ENCODE data around the gene RAMACL.

RAMACL gene

DNA sequence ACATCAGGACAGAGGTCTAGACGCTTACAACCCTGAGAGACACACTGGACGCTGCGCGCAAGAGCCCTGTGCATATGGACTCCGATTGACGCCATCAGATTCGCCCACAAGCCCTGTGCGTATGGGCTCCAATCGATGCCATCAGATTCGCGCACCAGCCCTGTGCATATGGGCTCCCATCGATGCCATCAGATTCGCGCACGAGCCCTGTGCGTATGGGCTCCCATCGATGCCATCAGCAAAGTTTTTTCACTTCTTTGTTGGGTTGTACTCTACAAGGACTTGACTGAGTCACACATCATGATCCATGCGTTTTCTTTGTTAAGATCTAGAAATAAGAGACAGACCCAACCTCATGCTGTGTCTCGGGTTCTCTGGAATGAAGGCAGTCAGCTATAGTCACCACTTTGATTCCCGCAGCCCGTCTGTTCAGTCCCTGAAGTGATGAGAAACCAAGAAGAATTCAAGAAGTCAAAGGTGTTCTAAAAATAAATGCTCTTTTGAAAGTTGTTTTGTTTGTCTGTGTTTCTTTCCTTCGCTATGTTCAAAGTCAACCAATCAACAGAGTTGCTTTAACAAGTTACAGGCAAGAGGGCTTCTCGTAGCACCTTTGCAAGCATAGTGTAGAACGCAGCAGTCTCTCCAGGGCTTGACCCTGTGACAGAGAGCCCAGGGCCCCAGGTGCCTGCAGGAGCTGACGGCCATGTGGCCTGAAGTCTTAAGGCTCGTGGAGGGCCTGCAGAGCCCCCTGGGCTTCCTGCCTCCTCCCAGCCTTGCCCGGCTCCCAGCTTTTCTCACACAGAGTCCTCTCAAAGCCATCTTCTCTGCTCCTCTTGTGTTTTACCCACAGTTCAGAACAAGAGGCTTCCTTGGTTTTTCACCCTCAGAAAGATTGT, 32.6 kb upstream of the RAMACL start:
- Histone ChIP-seq H3K27ac (peak overlapping the region in 8 of 21 experiments; percentile 3 to 81 (median 43)), H3K4me3 (no peak overlapping the region)

DNA sequence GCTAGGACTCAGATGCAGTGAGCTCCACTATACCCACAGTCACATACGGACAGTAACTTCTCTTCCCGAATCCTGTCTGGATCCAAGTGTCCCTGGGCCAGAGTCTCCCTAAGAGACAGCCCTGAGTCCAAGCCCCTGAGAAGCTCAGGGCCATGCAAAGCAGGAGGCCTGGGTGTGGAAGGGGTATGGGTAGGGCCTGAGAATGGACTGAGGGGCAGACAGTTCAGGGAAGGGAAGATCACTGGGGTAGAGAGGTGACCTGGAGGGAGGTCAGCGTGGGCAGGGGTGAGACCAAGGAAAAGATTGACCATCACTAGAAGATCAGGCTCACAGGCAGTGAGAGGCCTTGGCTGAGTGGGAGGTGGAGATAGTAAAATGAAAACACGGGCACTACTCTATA, 31.8 kb upstream of the RAMACL start:
- H3K4me3 ChIP-seq, result no peak overlapping the region
- H3K27ac ChIP-seq, result no peak overlapping the region

DNA sequence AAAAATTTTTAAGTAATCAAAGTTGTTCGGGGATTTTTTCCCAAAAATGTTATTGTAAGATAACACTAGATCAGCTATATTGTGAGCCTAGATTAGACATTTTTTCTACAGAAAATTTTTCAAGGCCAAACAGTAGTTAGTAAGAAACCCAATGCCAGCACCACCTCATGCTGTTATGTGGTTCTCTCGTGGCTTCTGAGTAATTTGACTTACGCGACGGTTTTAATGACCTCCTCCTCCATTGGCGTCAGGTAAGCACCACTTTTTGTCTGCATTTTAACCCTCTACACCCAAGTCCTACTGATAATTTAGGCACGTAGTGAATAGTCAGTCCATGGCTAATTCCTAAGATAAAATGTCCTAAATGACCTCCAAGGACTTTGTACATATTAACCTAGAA, 30.9 kb upstream of the RAMACL start:
- H3K4me3 ChIP-seq, result no peak overlapping the region
- H3K27ac ChIP-seq, result no peak overlapping the region

DNA sequence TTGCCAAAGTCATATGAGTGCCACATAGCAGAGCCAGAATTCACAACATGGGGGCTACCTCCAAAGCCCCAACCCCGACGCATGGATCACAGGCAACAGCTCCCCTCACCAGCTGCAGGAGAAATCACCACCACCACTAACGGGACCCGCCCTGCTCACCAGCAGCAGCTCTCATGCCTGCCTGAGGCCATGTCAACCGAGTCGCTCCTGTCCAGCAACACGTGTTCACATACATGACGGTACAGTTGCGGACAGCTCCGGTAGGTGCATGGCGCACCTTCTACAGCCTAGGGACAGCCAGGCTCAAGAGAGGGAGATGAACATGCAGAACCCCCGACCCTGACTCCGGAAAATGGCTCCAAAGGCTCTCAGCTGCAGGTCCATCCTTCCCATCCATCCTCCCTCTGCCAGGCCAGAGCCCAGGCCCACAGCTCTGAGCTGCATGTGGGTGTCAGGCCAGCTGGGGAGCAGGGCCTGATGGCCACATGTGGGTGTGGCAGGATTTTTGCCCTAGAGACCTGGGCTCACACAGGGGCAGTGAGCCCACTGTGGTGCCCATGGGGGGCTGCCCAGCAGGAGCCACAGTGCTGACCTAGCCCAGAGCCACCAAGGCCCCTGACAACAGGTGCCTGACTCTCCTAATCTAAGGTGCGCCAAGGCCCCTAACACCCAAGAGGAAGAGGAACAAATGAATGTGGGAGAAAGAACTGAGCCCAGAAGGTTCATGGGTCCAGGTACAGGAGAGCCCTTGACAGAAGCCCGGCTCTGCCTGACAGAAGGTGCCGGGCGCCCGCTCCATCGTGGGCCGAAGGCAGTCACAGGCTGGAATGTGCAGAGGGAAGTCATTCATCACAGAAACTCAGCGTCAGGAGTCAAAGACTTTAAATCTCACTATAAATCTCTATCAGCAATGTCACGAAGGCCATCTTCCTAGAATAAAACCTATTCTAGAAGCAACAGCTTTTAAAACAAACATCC, 30.1 kb upstream of the RAMACL start:
- H3K4me3 ChIP-seq, result no peak overlapping the region
- H3K27ac ChIP-seq, result peak overlapping the region in 1 of 21 experiments; percentile 4

DNA sequence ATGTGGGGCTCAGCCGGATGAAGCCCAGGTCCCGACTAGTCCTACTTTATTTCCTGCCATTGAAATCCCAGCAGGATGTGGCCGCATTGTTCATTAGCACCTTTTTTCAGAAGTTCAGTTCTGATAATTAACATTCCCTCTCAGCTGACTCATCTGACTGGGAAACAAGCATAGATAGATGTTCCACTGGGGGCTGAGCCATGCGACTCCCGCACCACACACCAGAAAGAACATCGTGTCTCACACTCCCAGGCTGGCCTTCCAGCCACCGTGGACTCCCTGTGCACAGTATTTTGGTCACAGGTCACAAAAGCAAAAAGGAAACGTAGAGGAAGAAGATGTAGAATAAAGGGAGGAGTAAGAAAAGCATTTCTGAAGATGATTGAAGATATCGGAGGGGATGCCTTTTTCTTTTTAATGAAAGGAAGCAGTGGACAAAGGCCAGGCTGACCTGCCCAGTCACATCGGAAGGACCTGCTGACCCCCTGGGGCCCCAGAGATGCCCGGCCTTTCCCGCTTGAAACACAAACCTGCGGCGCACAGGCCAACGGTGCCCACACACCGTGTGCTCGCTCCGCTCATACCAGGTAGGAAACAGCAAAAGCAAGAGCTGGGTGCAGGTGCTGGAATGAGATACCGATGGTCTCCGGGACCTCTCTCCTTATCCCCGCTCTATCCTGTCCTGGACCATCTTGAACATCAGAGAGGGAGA, 28.7 kb upstream of the RAMACL start:
- Histone ChIP-seq H3K27ac (peak overlapping the region in 5 of 21 experiments; percentile 1 to 60 (median 54)), H3K4me3 (no peak overlapping the region)

DNA sequence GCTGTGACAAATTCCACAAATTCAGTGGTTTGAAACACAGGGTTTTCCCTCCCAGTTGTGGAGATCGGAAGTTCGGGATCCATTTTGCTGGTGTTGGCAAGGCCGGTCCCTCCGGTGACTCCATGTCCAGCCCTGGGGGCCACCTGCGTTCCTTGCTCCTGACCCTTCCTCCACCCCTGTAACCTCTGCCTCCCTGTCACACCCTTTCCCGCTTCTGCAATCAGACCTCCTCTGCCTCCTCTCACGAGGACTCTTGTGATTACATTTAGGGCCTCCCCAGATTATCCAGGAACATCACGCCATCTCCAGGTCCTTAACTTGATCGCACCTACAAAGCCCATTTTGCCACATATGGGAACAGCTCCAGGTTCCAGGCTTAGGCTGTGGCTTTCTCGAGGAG, 28.1 kb upstream of the RAMACL start:
- Histone ChIP-seq H3K27ac (peak overlapping the region in 5 of 21 experiments; percentile 2 to 60 (median 54)), H3K4me3 (no peak overlapping the region)

DNA sequence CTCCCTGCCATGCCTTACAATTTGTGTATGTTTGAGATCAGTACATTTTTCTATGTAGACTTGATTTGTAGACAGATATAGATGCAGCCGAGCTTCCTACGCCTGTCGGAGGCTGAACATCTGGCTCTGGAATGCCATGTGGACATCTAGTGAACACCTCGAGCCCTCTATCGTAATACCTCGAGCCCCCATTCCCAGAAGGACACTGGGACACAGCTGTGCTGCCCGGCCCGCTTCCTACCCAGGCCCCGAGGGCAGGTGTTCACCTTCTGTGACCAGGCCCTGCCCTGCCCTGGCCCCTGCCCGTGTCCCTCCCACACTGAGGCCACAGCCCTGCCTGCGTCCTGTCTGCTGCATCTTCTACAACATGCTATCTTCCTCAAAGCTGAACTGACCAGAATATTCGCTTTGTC, 27.7 kb upstream of the RAMACL start:
- no peak overlapping the region for H3K4me3 ChIP-seq
- peak overlapping the region in 5 of 21 experiments; percentile 2 to 60 (median 54) for H3K27ac ChIP-seq

DNA sequence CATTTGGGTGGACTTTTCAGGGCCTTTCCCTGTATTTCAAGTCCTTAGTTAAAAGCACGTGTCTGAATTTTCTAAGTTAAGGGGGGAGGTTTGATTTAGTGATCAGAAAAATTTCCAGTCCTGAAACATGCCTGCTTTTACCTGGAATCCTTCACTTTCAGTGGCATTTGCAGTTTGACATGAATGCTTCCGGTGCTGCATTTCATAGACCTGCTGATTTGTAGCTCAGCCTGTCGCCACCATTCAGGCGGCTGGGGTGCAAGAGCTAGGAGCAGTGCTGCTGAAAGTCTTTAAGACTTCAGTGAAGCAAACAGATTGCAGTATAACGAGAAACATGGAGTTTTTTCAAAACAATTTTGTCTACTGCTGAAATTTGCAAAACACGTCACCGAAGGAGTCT, 26.5 kb upstream of the RAMACL start:
- Histone ChIP-seq H3K27ac (peak overlapping the region in 1 of 21 experiments; percentile 10), H3K4me3 (no peak overlapping the region)

DNA sequence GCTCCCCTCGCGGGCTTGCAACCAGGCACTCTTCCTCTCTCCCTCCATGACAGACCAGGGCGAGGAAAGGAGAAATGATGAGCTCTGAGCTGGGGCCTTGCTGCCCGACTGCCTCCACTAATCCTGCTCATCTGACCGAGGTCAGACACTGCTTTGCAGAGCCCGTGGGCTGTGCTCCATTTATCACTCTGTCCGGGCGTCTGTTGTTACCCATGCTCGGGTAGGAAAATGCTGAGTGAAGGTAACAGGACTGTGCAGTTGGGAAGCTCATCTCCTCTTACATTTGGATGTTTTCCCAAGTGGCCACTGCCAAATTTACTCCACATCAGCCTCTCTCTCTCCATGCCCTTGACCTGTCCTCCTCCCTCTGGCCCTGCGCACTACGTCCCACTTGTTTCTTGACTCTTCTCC, 26.0 kb upstream of the RAMACL start:
- Histone ChIP-seq H3K4me3 (no peak overlapping the region), H3K27ac (peak overlapping the region in 1 of 21 experiments; percentile 10)

DNA sequence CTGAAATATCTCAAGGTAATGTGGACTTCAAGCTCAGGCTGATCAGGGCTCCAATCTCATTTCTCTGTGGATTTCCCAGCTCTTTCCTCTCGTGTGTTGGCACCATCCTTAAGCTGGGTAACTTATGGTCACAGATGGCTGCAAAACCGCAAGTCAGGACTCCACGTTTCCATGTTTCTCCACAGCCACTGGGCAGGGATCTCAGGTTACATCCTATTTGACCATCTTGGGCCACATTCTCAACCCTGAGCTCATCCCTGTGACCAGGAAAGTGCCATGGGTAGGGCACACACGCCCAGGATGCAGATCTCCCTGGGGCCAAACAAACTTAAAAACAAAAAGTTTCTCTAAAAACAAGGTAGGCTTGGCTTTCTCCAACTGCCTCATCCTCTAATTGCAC, 25.2 kb upstream of the RAMACL start:
- Histone ChIP-seq H3K27ac (no peak overlapping the region), H3K4me3 (no peak overlapping the region)

DNA sequence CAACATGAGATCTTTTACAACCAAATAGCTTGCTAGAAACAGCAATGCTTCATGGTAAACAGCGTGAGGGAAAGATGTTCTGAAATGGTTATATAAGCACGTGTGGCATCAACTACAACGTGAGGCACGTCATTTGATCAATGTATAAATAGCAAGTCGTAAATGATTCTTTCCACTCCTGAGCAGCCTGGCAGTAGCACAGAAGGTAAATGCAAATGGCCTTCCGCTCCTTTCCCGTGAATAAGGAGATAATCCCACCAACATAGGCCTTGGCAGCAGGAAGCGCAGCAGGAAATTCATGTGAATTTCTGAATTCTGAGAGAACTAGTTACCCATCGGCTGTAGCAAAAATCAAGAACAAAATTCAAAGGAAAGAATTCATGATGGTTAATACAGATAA, 23.6 kb upstream of the RAMACL start:
- no peak overlapping the region for H3K4me3 ChIP-seq
- no peak overlapping the region for H3K27ac ChIP-seq

DNA sequence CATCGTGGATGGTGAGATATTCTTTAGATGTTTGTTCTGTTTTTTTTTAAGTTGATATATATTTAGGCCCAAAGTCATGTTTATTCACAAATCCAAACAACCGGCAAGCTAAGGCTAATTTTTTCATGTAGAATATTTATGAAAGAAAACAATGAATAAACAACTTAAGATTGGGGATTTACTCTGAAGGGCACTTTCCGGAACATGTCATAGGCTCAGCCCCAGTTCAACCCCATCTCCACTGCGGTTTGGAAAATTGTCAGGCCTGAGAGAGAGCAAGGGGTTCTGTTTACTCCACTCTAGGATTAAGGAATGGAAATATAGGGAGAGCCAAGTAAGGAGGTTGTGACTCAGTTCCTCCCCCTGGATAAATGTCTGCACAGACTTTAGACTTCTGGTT, 22.3 kb upstream of the RAMACL start:
- H3K27ac ChIP-seq, result no peak overlapping the region

DNA sequence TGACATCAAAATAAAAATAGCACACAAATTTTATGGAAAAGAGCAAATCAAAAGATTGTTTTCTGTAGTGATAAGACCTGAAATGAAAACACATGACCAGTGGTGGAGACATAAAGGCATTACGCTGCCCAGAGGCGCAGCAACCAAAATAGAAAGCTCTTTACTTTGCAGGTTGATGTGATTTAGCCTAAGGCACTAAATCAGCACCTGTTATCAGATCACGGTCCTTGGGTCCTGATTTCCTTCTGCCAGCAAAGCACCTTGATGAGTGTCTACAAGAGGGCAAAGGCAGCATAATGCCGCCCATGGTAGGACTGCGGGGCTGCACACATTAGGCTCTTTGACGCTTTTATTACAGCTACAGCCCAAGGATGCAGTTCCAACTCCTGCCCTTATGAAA, 19.3 kb upstream of the RAMACL start:
- Histone ChIP-seq H3K4me3 (no peak overlapping the region), H3K27ac (no peak overlapping the region)

More for the DNA sequence above, 22.3 kb upstream of the RAMACL start:
- no peak overlapping the region for H3K4me3 ChIP-seq

DNA sequence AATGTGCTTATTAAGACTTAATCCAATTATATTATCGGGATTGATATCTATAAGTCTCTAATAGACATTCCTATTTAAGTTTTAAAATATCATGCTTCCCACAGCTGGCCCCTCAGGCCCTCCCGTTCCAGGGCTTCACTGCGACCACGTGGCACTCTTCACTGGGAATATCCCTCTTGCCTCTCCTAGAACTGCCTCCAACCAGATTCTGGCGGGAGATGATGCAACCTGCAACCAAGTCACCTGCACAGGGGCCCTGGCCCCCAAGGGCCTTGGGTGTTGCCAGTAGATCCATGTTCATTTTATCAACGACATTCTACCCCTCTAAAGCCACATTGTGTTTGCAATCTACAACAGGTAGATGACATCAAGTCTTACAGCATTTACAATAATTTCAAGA, 18.4 kb upstream of the RAMACL start:
- H3K27ac ChIP-seq, result no peak overlapping the region
- H3K4me3 ChIP-seq, result no peak overlapping the region

DNA sequence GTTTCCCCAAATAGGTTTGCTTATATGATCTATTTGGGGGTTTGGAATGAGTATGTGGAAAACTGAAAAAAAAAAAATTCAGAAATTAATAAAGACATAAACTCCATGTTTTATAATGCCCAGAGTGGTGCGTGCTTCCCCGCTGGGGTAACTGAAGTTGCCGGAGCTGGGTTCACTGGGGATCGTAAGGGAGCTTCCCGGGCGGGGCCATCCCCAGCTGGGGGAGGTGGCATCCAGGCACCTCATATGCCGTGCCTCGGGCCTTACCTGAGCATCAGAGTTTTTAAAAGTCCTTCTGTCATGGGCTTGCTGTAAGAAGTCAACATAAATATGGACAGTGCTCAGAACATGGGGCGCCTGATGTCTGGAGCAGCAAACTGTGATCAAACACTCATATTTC, 17.9 kb upstream of the RAMACL start:
- no peak overlapping the region for H3K4me3 ChIP-seq
- no peak overlapping the region for H3K27ac ChIP-seq

DNA sequence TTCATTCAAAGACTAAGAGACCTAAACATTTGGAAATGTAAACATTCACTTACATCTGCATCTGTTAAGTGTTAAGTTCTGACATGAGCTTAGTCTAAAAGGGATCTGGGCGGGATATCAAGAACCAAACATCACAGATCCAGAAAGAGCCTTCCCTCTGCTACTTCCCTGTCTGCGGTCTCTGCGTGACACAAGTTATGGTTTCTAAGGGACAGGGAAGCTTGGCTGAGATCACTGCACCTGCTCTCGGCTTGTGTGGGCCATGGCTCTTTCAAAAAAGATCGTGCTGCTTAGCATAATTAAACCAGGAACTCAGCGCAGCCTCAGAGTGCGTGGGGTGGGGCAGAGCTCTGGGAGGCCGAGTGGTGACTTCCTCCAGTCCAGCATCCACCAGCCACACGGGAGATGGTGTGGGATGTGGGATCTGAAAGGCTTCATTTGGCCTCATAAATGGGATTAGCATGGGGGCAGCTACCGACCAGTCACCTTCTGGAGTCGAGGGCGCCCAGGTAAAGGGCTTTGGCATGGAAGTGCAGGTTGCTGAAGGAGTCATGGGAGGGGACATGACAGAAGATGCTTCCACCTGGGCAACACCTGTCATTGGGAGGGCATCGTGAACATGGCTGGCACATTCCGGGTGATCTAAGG, 16.7 kb upstream of the RAMACL start:
- Histone ChIP-seq H3K4me3 (no peak overlapping the region), H3K27ac (no peak overlapping the region)

DNA sequence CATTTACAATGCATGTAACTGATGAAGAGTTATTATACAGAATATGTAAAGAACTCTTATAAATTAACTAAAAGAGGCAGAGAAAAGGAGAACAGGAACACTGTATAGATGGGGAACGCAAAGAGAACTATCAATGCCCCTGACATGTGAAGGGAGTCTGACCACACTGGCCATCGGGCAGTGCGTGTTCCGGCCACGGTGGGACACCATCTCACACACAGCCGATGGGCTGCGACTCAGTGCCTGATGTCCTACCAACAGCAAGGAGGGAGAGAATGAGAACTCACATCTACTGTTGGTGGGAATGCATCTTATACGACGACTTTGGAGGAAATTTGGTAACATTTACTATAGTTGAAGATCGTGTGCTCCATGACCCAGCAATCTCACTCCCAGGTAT, 15.5 kb upstream of the RAMACL start:
- no peak overlapping the region for H3K4me3 ChIP-seq

DNA sequence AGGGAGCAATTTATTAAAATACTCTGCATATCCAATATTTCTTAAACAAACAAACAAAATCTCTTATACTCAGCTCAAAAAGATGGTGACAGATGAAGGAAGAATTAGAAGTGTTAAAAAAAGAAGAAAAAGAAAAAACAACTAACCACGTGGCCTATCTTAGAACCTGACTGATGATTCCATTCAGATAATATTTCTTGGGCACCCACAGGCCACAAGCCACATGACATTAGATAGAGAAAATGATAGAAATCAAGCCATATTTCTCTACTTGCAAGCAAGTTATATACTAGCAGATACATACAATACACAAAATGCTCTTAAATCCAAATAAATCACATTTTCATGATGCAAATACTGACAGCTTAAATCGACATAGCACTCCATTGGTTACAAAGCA, 14.5 kb upstream of the RAMACL start:
- Histone ChIP-seq H3K27ac (no peak overlapping the region), H3K4me3 (no peak overlapping the region)

More for the DNA sequence above, 15.5 kb upstream of the RAMACL start:
- no peak overlapping the region for H3K27ac ChIP-seq

DNA sequence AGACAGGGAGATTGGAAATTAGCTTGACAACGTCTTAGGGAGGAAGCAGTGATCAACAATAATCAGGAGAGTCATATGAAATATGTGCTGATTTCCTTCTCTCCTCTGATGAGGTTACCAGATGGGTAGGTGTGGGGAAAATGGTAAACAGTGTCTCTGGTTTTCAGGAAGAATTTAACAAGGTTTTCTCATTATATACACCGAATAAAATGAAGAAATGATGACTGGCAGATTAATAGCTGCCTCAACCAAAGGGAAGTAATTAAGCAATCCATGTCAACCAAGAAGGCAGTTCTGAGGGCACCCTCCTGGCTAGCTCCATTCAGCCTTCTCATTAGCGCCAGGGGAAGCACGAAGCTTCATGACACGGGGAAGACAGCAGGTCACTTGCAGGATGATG, 12.7 kb upstream of the RAMACL start:
- peak overlapping the region in 16 of 21 experiments; percentile 6 to 84 (median 64) for H3K27ac ChIP-seq
- no peak overlapping the region for H3K4me3 ChIP-seq

Measured in skin epidermis (tissue), 12 donors.